HepG2 (cell line): ENCODE data around the gene U2AF1L4. TPM values are rescaled to one million over a fixed set of nuclear protein-coding genes. Genes with fewer than 3 reads are reported as not detected.
A peak's percentile ranks its signal among the peaks of the same experiment; 100 is the strongest.

Experiments used
- DMAP1 ChIP-seq: IDR thresholded peaks from 2 replicates; pipeline ENCODE4 v1.6.1; 2016
- KAT2B ChIP-seq: fragments of 150-350 bp; IDR thresholded peaks from 2 replicates; pipeline ENCODE4 v1.6.1; 2014; ENCODE audit warnings: low read depth, low read length, borderline replicate concordance
- LCORL ChIP-seq, 2 experiments: fragments of 450-650 bp in 1 of 2; sonication (generic) in 1 of 2; formaldehyde crosslinking in 1 of 2; IDR thresholded peaks; 2 replicates each; pipeline versions ENCODE4 v1.5.0 to v1.6.1; 2017 to 2020; ENCODE audit warnings: antibody characterized with exemption in 1 of 2, missing genetic modification reagents in 1 of 2
- MEIS2 ChIP-seq: sonication (generic); formaldehyde crosslinking; IDR thresholded peaks from 2 replicates; pipeline ENCODE4 v1.9.0; 2021; ENCODE audit warnings: mild to moderate bottlenecking, missing genetic modification reagents
- MIER3 ChIP-seq: IDR thresholded peaks from 2 replicates; pipeline ENCODE4 v1.6.1; 2016; ENCODE audit warnings: missing compliant biosample characterization, borderline replicate concordance
- NBN ChIP-seq: fragments of 450-650 bp; conservative IDR thresholded peaks from 2 replicates; pipeline ENCODE4 v1.6.1; 2017
- NCOA1 ChIP-seq: sonication (generic); formaldehyde crosslinking; IDR thresholded peaks from 2 replicates; pipeline ENCODE4 v1.9.0; 2021; ENCODE audit warnings: missing genetic modification reagents
- NFE2L1 ChIP-seq: sonication (generic); formaldehyde crosslinking; IDR thresholded peaks from 2 replicates; pipeline ENCODE4 v1.4.0; 2020; ENCODE audit warnings: missing genetic modification reagents, mild to moderate bottlenecking, borderline replicate concordance
- NFKB2 ChIP-seq: sonication (generic); formaldehyde crosslinking; IDR thresholded peaks from 2 replicates; pipeline ENCODE4 v1.4.0; 2020; ENCODE audit warnings: missing genetic modification reagents, borderline replicate concordance
- NFRKB ChIP-seq: fragments of 450-650 bp; IDR thresholded peaks from 2 replicates; pipeline ENCODE4 v1.6.1; 2017
- NR1H2 ChIP-seq: sonication (generic); formaldehyde crosslinking; IDR thresholded peaks from 2 replicates; pipeline ENCODE4 v1.8.1; 2022; ENCODE audit warnings: low read depth, missing genetic modification reagents, borderline replicate concordance
- NR2F2 ChIP-seq: IDR thresholded peaks from 2 replicates; pipeline ENCODE4 v1.6.1; 2012; ENCODE audit warnings: low read depth, inconsistent platforms, borderline replicate concordance
- POLR2A ChIP-seq, 2 experiments: IDR thresholded peaks; 2 replicates each; pipeline ENCODE4 v1.6.1; 2011; ENCODE audit warnings: low read depth in 2 of 2, low read length in 2 of 2, mild to moderate bottlenecking in 1 of 2, moderate library complexity in 1 of 2; ENCODE audit not compliant: insufficient read depth in 1 of 2
- POLR2G ChIP-seq: fragments of 200-400 bp; formaldehyde crosslinking; IDR thresholded peaks from 2 replicates; pipeline ENCODE4 v1.6.1; 2018; ENCODE audit warnings: mild to moderate bottlenecking, low read depth, low read length, moderate library complexity
- RFX1 ChIP-seq: fragments of 450-650 bp; IDR thresholded peaks from 2 replicates; pipeline ENCODE4 v1.6.1; 2017
- STAT5B ChIP-seq: sonication (generic); formaldehyde crosslinking; IDR thresholded peaks from 2 replicates; pipeline ENCODE4 v1.4.0; 2020; ENCODE audit warnings: missing genetic modification reagents
- TBP ChIP-seq: sonication (generic); formaldehyde crosslinking; IDR thresholded peaks from 2 replicates; pipeline ENCODE4 v1.5.0; 2020; ENCODE audit warnings: missing genetic modification reagents
- YY1 ChIP-seq: IDR thresholded peaks from 2 replicates; pipeline ENCODE4 v1.6.1; 2011; ENCODE audit warnings: low read length, low read depth, moderate library complexity, mild to moderate bottlenecking; ENCODE audit not compliant: insufficient read depth, insufficient replicate concordance
- ZBTB49 ChIP-seq: sonication (generic); formaldehyde crosslinking; IDR thresholded peaks from 2 replicates; pipeline ENCODE4 v1.4.0; 2020; ENCODE audit warnings: missing genetic modification reagents, borderline replicate concordance
- ZNF224 ChIP-seq: sonication (generic); formaldehyde crosslinking; IDR thresholded peaks from 2 replicates; pipeline ENCODE4 v1.5.0; 2020; ENCODE audit warnings: mild to moderate bottlenecking, missing genetic modification reagents
- ZNF710 ChIP-seq: sonication (generic); formaldehyde crosslinking; IDR thresholded peaks from 2 replicates; pipeline ENCODE4 v1.5.0; 2020; ENCODE audit warnings: mild to moderate bottlenecking, missing genetic modification reagents, borderline replicate concordance
- ZNF850 ChIP-seq: sonication (generic); formaldehyde crosslinking; conservative IDR thresholded peaks from 2 replicates; pipeline ENCODE4 v1.9.0; 2021; ENCODE audit warnings: mild to moderate bottlenecking, missing genetic modification reagents
- polyA plus RNA-seq, 8 experiments: library from polyadenylated mRNA; depleted of rRNA in 3 of 8; stranded (reverse) in 7 of 8; unstranded in 1 of 8; fragments of >200 nt; fragmentation: Illumina TruSeq in 4 of 8; extraction: Trizol in 4 of 8; gene quantifications; 2 replicates each; pipeline versions ENCODE4 v1.2.1 to v1.2.3, GENCODE V29; 2011 to 2016; ENCODE audit warnings: low read depth in 4 of 8, missing spikeins in 1 of 8, mixed read lengths in 1 of 8; ENCODE audit not compliant: insufficient read depth in 1 of 8
- total RNA-seq, 5 experiments: library from RNA; depleted of rRNA; stranded (reverse); fragments of >200 nt; fragmentation: Illumina TruSeq; extraction: Trizol; gene quantifications; 2 replicates each; pipeline ENCODE4 v1.2.3, GENCODE V29; 2016; ENCODE audit warnings: low read depth in 1 of 5
- TF ChIP-seq, protein P1 (sequence below): sonication (generic); formaldehyde crosslinking; IDR thresholded peaks from 2 replicates; pipeline ENCODE4 v1.5.0; 2020; ENCODE audit warnings: missing genetic modification reagents

U2AF1L4 gene
- total and polyA plus RNA-seq, 2 of the 13 experiments (the other 11 are each of a cell fraction or from before 2014, with no cell fraction given) = 7.9 to 15.4 TPM

- TF ChIP-seq NR1H2 (CRISPR knock-in tag) (no peak), MEIS2 (peak; percentile 19; the same call in 1 of the 2 replicates), NFE2L1 (CRISPR knock-in tag) (peak; percentile 20; the same call in 1 of the 2 replicates), NR2F2 (0 out of 2 replicates have a peak, but pooled peaks have one; percentile 18), NFKB2 (CRISPR knock-in tag) (0 out of 2 replicates have a peak, but pooled peaks have one; percentile 11), NFRKB (no peak), NBN (no peak), KAT2B (no peak), ZNF850 (CRISPR knock-in tag) (no peak), TBP (CRISPR knock-in tag) (no peak), ZBTB49 (CRISPR knock-in tag) (no peak), ZNF224 (CRISPR knock-in tag) (0 out of 2 replicates have a peak, but pooled peaks have one; percentile 35), LCORL (IDR thresholded peaks at IDR 0.05) (no peak), LCORL (CRISPR knock-in tag; IDR thresholded peaks at IDR 0.05) (no peak), NCOA1 (CRISPR knock-in tag) (0 out of 2 replicates have a peak, but pooled peaks have one; percentile 9), DMAP1 (CRISPR knock-in tag) (0 out of 2 replicates have a peak, but pooled peaks have one; percentile 11), ZNF710 (CRISPR knock-in tag) (peak; percentile 46; the same call in 1 of the 2 replicates), MIER3 (no peak), RFX1 (no peak), POLR2G (0 out of 2 replicates have a peak, but pooled peaks have one; percentile 19), STAT5B (CRISPR knock-in tag) (no peak), YY1 (peak; percentile 10), POLR2A (IDR thresholded peaks at IDR 0.05; ENCODE audit: insufficient read depth in 1 of 2, low read depth in 2 of 2, low read length in 2 of 2) (peak in 1 of 2 experiments; percentile 14; a peak in 1 of 4 replicates)
- TF ChIP-seq, protein P1, sequence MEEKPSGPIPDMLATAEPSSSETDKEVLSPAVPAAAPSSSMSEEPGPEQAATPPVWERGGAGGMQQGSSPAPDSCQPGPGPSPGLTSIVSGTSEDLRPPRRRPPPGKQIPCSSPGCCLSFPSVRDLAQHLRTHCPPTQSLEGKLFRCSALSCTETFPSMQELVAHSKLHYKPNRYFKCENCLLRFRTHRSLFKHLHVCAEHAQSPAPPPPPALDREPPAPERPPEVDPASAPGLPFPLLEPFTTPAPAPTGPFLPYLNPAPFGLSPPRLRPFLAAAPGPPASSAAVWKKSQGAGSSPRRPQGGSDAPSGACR (CRISPR knock-in tag) = no peak
Observed at GRCh38 chr19:35757231-35757748, 12.1 kb upstream of the U2AF1L4 start (continued).
